Measurements from ENCODE around the gene CDH13.

Gene CDH13

GRCh38 chr16:82796047-82796446 is 169.3 kb downstream of the CDH13 start:
- Histone ChIP-seq H2AFZ (ENCODE audit: low read length) (no peak overlapping the region), H3K36me3 (replicated peaks; ENCODE audit: insufficient read depth, low read length) (no peaks in the 10 kb centered on the region), H3K27me3 (replicated peaks; ENCODE audit: insufficient read depth, low read length) (no peaks in the 10 kb centered on the region), H3F3A (ENCODE audit: insufficient read depth, low read length) (no peaks in the 10 kb centered on the region), H3K79me2 (ENCODE audit: low read length) (no peaks in the 10 kb centered on the region), H3K4me1 (ENCODE audit: low read length) (no peaks in the 10 kb centered on the region), H3K4me3 (ENCODE audit: low read length) (no peak overlapping the region), H3K27ac (ENCODE audit: low read length) (no peak overlapping the region), H3K9ac (ENCODE audit: low read length) (no peak overlapping the region), H3K9me3 (replicated peaks; ENCODE audit: insufficient read depth, low read length) (no peaks in the 10 kb centered on the region), H3K9me2 (replicated peaks; ENCODE audit: insufficient read depth, low read length) (no peaks in the 10 kb centered on the region), H3K4me2 (ENCODE audit: low read depth, low read length) (no peak overlapping the region), H4K20me1 (ENCODE audit: insufficient read depth, low read length) (no peaks in the 10 kb centered on the region)
- TF ChIP-seq CTCF (IDR thresholded peaks at IDR 0.05; ENCODE audit: low read length) (no peak), EZH2phosphoT487 (IDR thresholded peaks at IDR 0.05; ENCODE audit: low read length) (no peak), EZH2 (optimal IDR thresholded peaks at IDR 0.05; ENCODE audit: low read depth, low read length) (no peak)
- no peak for DNase-seq

DNA sequence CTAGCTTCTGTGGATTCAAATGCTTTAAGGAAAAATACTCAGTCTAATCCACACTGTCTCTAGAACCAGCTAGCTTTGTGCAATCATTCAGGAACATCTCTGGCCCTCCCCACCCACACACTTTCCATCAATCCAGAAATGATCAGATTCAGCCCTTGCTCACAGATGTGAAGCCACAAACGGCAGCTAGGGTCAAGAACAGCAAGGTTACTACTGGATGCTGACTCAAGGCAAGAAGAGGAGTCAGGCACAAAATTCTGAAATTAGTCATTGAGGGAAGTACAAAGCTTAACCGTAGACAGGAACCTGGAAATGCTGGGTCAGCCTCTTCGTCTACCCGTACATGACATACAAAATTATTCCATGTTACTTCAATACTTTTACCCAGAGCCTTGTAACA is 174.6 kb downstream of the CDH13 start:
- H3K4me3 ChIP-seq (ENCODE audit: low read length), result no peak overlapping the region
- no peak overlapping the region for H2AFZ ChIP-seq (ENCODE audit: low read length)
- no peaks in the 10 kb centered on the region for H3K36me3 ChIP-seq (replicated peaks; ENCODE audit: insufficient read depth, low read length)
- H3K27ac ChIP-seq (ENCODE audit: low read length), result no peak overlapping the region
- H3K27me3 ChIP-seq (replicated peaks; ENCODE audit: insufficient read depth, low read length), result no peaks in the 10 kb centered on the region
- H3K9ac ChIP-seq (ENCODE audit: low read length), result no peak overlapping the region
- no peak overlapping the region for H3K4me2 ChIP-seq (ENCODE audit: low read depth, low read length)
- H3K9me3 ChIP-seq (replicated peaks; ENCODE audit: insufficient read depth, low read length), result no peaks in the 10 kb centered on the region
- no peak for TF ChIP-seq CTCF (IDR thresholded peaks at IDR 0.05; ENCODE audit: low read length)
- H3F3A ChIP-seq (ENCODE audit: insufficient read depth, low read length), result no peaks in the 10 kb centered on the region
- no peaks in the 10 kb centered on the region for H3K9me2 ChIP-seq (replicated peaks; ENCODE audit: insufficient read depth, low read length)
- DNase-seq, result no peak
- no peaks in the 10 kb centered on the region for H3K4me1 ChIP-seq (ENCODE audit: low read length)
- H3K79me2 ChIP-seq (ENCODE audit: low read length), result no peaks in the 10 kb centered on the region
- no peaks in the 10 kb centered on the region for H4K20me1 ChIP-seq (ENCODE audit: insufficient read depth, low read length)

DNA sequence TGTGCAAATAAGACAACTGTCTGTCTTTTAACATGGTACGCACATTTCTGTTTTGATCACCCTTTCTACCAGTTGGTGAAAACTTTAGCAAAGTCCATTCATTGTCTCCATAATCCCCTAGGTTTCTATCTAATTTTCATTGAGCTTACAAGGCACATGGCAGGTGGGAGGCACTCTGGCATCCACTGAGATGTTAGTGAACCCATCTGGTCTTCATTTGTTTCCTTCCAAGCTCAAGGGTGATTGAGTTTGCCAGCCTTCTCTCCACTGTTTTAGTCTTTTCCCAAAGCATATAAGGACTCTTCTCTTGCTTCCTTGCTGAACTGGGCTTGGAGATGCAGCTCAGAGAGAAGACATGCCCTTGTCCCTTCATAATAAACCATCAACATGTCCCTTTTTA is 179.1 kb downstream of the CDH13 start:
- Histone ChIP-seq H3K27me3 (replicated peaks; ENCODE audit: insufficient read depth, low read length) (no peaks in the 10 kb centered on the region), H3K4me1 (ENCODE audit: low read length) (no peaks in the 10 kb centered on the region), H3K4me2 (ENCODE audit: low read depth, low read length) (no peak overlapping the region), H3F3A (ENCODE audit: insufficient read depth, low read length) (no peaks in the 10 kb centered on the region), H3K36me3 (replicated peaks; ENCODE audit: insufficient read depth, low read length) (no peaks in the 10 kb centered on the region), H3K27ac (ENCODE audit: low read length) (no peak overlapping the region), H3K9me3 (replicated peaks; ENCODE audit: insufficient read depth, low read length) (no peaks in the 10 kb centered on the region), H3K4me3 (ENCODE audit: low read length) (no peak overlapping the region), H3K9ac (ENCODE audit: low read length) (no peak overlapping the region), H4K20me1 (ENCODE audit: insufficient read depth, low read length) (no peaks in the 10 kb centered on the region), H3K79me2 (ENCODE audit: low read length) (no peaks in the 10 kb centered on the region), H3K9me2 (replicated peaks; ENCODE audit: insufficient read depth, low read length) (no peaks in the 10 kb centered on the region), H2AFZ (ENCODE audit: low read length) (no peak overlapping the region)
- TF ChIP-seq CTCF (IDR thresholded peaks at IDR 0.05; ENCODE audit: low read length), result no peak
- TF ChIP-seq EZH2 (optimal IDR thresholded peaks at IDR 0.05; ENCODE audit: low read depth, low read length), result no peak
- no peak for DNase-seq

- Histone ChIP-seq H3K79me2 (ENCODE audit: low read length) (no peaks in the 10 kb centered on the region), H3K9me3 (replicated peaks; ENCODE audit: insufficient read depth, low read length) (no peaks in the 10 kb centered on the region), H3K4me1 (ENCODE audit: low read length) (no peaks in the 10 kb centered on the region), H3K27me3 (replicated peaks; ENCODE audit: insufficient read depth, low read length) (no peaks in the 10 kb centered on the region), H4K20me1 (ENCODE audit: insufficient read depth, low read length) (no peaks in the 10 kb centered on the region), H3K4me3 (ENCODE audit: low read length) (no peak overlapping the region), H3K36me3 (replicated peaks; ENCODE audit: insufficient read depth, low read length) (no peaks in the 10 kb centered on the region), H3K9ac (ENCODE audit: low read length) (no peak overlapping the region), H3K4me2 (ENCODE audit: low read depth, low read length) (no peak overlapping the region), H3K27ac (ENCODE audit: low read length) (no peak overlapping the region), H3F3A (ENCODE audit: insufficient read depth, low read length) (no peaks in the 10 kb centered on the region), H3K9me2 (replicated peaks; ENCODE audit: insufficient read depth, low read length) (no peaks in the 10 kb centered on the region), H2AFZ (ENCODE audit: low read length) (no peak overlapping the region)
- no peak for DNase-seq
- no peak for TF ChIP-seq CTCF (IDR thresholded peaks at IDR 0.05; ENCODE audit: low read length)
- TF ChIP-seq EZH2 (optimal IDR thresholded peaks at IDR 0.05; ENCODE audit: low read depth, low read length), result no peak
- no peak for TF ChIP-seq EZH2phosphoT487 (IDR thresholded peaks at IDR 0.05; ENCODE audit: low read length)
Observed at GRCh38 chr16:82807311-82807710, 180.5 kb downstream of the CDH13 start.
